Suppressor macrophage treated with lipopolysaccharide for 1 hour (primary cell): ENCODE measurements around the gene DDB1.
A peak's percentile ranks its signal among the peaks of the same experiment; 100 is the strongest.

Experiments
- DNase-seq, 3 donors: peaks; one replicate each; pipeline ENCODE4 v3.0.0-alpha.2; 2020 to 2022

Gene DDB1

DNA sequence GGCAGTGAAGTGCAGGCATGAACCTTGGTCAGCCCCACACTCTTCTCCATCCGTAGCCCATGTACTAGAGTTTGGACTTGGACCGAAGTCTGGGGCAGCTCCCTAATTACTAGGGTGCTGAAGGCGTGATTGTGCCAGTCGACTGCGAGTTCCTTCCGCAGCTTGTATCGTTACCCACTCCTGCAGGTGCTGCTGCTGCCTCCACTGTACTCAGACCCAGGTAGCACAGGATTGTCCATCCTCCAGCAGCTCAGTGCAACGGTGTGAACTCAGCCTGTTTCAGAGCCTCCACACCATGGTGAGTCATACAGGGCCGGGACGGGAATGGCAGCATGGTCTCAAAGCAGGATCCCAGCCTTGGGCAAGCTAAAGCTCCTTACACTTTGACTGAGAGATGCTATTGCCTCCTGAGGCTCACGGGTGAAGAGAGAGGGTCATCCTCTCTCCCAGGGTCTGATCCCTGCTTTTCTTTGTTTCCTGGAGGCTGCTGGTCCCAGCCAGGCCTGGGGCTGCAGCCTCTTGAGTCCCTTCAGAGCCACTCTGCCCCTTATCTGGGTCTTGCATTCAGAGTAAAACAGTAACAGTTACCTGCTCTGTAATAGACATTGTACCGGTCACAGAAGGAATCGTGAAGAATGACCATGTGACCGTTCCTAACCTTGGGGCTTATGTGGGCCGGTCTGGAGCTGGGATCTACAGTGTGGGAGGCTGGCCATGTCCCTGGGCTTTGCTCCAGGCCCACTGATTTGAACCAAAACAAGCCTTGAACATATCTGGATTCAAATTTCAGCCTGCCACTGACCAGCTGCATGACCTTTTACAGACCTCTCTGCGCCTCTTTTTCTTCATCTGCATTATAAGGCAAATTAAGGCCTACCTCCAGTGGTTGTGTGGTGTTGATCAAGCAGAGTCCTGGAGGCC is 1.8 kb upstream of the DDB1 start:
- peak in 2 of 3 donors; percentile 21 to 37 for DNase-seq

- no peak for DNase-seq
Observed at GRCh38 chr11:61333550-61334433, 887 bp upstream of the DDB1 start.

GRCh38 chr11:61332281-61332796 is 566 bp downstream of the DDB1 start:
- peak in 1 of 3 donors; percentile 9 for DNase-seq

GRCh38 chr11:61331651-61332050 is 1.3 kb downstream of the DDB1 start:
- DNase-seq = peak in 2 of 3 donors; percentile 44 to 61

DNA sequence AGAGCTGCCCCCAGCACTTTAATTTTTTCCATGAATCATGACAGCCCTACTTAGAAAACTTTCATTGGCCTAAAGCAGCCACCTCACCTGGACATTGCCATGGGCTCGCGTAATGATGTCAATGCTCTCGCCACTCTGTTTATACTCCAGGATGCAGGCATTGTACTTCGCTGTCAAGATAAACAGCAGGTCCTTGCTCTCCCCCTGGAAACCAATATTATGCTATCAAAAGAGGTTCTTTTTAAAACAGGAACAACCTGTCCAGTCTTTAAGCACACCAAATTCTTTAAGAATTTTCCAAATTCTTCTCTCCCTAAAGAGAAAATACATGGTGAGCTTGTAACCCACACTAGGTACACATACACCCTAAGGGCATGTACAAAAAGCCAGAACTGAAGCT is 3.0 kb downstream of the DDB1 start:
- no peak for DNase-seq

DNA sequence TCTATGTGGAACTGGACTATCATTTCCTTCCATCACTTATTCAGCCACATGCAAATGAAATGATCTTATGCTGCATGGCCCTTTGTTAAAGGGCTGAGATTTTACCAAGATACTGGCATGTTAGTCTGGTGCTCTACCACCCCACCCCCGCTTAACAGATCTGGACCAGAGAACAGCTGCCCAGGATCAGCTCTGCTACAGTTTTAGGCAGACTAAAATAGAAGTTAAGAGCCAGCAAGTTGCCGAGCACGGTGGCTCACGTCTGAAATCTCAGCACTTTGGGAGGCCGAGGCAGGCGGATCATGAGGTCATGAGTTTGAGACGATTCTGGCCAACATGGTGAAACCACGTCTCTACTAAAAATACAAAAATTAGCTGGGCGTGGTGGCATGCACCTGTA is 4.6 kb downstream of the DDB1 start:
- no peak for DNase-seq

- no peak for DNase-seq
Observed at GRCh38 chr11:61327669-61328071, 5.2 kb downstream of the DDB1 start.

- no peak for DNase-seq
Observed at GRCh38 chr11:61325649-61326414, 7.1 kb downstream of the DDB1 start.

DNA sequence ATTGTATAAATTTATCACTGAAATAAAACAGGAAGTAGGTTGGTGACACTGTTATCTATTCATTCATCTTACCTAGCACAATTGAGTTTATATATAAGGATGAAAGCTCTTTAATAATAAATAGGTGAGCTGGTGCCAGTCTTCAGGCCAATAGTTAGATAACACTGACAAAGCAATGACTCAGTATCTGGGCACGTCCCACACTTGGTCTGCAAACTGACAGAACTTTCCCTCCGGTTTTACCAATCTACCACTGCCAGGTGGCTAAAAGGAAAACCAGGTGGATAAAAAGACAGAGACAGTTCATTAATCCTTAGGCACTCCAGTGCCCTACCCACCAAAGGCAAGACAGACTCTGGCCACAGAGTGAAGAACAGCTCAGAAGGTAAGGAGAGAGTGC is 17.6 kb downstream of the DDB1 start:
- DNase-seq = no peak

- DNase-seq = no peak
Observed at GRCh38 chr11:61310749-61311148, 22.2 kb downstream of the DDB1 start.

DNA sequence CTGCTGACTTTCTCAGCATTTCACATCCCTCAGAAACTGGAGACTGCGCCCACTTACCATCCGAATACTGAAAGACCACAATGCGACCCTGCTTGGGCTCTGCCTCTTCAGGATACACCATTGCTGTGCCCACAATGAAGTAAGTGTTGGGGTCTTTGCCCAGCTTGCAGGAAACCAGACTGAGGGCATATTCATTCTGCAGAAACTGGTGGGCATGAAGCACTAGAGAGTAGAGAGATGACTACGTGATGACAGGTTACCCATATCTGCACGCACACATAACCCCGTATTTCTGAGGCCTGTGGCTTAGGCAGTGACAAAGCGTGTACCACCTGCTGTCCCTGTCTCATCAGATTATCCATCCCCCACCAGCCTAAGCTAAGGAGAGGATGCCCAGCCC is 23.2 kb downstream of the DDB1 start:
- DNase-seq = no peak

DNA sequence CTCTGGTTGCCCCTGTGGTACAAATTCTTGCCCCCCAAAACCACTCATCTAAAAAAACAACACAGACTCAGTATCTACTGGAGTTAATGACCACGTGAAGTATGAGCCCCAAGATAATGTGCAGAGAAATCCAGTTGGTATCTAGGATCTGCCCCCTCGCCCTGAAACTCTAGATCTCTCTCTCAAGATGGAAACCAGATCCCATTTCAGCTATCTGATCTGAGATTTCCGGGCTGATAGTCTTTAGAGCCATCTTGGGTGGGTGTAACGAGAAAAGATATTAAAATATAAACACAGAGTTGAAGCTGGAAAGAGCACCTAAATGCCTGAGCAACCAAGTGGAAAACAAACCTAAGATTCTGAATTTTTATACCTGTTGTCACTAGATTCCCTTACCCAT is 23.8 kb downstream of the DDB1 start:
- no peak for DNase-seq

GRCh38 chr11:61307354-61307753 is 25.6 kb downstream of the DDB1 start:
- no peak for DNase-seq

DNA sequence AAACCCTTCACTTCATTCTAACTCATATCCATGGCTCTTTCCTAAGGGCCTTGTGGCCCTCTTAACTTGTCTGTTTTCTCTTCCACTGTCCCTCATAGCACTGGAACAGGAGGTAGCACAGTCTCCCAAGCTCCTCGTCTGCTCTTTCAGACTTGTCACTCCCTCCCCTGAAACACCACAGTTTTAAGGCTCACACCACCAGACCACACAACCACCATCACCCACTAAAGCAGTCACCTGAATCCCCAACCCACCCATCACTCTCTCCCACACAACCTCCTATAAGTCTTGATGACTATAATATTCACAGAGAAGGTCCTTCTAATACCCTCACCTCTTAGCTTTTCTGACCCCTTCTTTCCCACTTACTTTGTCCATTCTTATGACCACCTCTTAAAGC is 26.7 kb downstream of the DDB1 start:
- DNase-seq = no peak

DNA sequence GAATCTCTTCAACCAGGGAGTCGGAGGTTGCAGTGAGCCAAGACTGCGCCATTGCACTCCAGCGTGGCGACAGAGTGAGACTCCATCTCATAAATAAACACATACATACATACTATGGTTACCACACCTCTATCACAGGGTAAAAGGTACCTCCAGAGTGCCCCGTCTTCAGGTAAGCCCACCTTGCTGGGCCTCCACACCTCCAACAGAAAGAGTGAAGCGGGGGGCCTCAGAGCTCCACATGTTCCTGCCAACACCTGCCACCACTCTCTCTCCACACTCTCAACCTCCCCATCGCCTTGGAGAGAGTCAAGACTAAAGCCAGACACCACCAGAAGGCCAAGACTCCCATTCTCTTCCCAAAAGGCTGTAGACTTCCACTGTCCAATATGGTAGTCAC is 27.5 kb downstream of the DDB1 start:
- no peak for DNase-seq

GRCh38 chr11:61303725-61304124 is 29.2 kb downstream of the DDB1 start:
- DNase-seq = no peak

DNA sequence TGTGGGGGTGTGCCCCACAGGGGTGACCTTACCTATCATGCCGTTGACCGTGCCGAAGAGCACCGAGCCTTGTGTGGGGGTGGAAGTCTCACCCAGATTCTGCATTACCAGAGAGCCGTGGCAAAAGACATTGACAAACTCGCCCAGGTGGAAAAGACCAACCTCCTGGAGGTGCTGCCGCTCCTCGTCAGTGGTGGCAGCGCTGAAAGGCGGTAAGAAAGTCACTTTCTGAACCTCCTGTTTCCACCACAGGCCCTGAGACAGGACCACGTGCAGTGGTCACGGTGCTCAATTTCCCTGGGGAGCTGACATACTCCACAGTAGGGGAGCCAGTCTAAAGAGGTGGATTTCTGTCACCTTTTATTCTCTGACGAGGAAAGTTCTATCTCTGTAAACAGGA is 30.4 kb downstream of the DDB1 start:
- no peak for DNase-seq

- DNase-seq = no peak
Observed at GRCh38 chr11:61298663-61299244, 34.2 kb downstream of the DDB1 start.

GRCh38 chr11:61297746-61298145 is 35.2 kb downstream of the DDB1 start:
- peak; percentile 72 to 74 (median 72) for DNase-seq

DNA sequence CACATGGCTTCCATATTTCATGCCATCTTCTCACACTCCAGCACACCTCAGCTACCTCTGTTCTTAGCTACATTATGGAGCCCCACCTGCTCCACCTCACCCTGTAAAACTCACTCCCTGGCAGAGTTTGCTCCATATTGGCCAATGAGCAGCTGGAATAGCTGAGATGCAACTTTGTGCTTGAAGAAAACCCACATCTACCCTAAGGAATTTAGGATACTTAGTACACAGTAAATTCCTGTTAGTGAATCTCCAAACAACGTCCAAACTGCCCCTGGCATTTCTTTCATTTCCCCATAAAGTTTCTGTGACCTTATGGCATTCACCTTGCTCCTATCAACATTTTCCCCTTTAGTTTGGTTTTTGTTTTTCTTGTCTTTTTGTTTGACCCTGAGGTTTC is 35.6 kb downstream of the DDB1 start:
- no peak for DNase-seq

DNA sequence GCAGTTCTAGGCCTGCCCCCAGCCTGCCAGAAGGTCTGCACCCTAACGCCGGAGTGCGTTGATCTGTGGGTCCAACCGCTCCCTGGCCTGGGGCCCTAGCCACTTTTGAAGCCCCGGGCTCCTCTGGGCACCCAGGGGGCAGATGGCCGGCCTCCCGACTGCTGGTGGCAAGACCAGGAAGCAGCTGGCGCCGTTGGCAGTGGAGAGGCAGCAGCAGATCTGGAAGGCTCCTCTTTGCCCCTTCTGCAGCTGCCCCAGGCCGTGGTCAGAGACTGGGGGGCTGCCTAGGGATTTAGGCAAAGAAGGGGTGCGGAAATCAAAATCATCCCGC is 37.3 kb downstream of the DDB1 start:
- DNase-seq = no peak
